HFF-Myc (cell line): ENCODE data around the gene KIAA0319L.

Experiments used
- DNase-seq: peaks from one replicate; pipeline ENCODE4 v3.0.0-alpha.2; 2011; ENCODE audit warnings: low read depth; ENCODE audit errors: extremely low read depth
- H3K4me3 ChIP-seq: replicated peaks from 2 replicates; pipeline ENCODE4 v1.5.1; 2011; ENCODE audit warnings: low read depth, mild to moderate bottlenecking, control low read depth, low read length
- TF ChIP-seq, protein P1 (sequence below): IDR thresholded peaks from 2 replicates; pipeline ENCODE4 v1.5.1; 2012; ENCODE audit warnings: mild to moderate bottlenecking, low read depth, low read length, control low read depth; ENCODE audit errors: missing control alignments

The KIAA0319L gene

DNA sequence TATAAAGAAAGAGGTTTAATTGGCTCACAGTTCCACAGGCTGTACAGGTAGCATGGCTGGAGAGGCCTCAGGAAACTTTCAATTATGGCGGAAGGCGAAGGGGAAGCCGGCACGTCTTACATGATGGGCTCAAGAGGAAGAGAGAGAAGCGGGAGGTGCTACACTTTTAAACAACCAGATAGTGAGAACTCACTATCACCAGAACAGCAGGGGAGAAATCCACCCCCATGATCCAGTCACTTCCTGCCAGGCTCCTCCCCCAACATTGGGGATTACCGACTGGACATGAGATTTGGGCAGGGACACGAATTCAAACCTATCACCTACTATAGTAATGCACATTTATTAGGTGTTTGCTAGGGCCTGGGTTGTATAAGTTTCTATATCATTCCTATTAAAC lies 170.9 kb downstream of the KIAA0319L start:
- H3K4me3 ChIP-seq: no peak overlapping the region
- DNase-seq: no peak
- TF ChIP-seq, protein P1, sequence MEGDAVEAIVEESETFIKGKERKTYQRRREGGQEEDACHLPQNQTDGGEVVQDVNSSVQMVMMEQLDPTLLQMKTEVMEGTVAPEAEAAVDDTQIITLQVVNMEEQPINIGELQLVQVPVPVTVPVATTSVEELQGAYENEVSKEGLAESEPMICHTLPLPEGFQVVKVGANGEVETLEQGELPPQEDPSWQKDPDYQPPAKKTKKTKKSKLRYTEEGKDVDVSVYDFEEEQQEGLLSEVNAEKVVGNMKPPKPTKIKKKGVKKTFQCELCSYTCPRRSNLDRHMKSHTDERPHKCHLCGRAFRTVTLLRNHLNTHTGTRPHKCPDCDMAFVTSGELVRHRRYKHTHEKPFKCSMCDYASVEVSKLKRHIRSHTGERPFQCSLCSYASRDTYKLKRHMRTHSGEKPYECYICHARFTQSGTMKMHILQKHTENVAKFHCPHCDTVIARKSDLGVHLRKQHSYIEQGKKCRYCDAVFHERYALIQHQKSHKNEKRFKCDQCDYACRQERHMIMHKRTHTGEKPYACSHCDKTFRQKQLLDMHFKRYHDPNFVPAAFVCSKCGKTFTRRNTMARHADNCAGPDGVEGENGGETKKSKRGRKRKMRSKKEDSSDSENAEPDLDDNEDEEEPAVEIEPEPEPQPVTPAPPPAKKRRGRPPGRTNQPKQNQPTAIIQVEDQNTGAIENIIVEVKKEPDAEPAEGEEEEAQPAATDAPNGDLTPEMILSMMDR: no peak
